GM18858 (cell line): ENCODE measurements around the gene MRPL20.
"Not testable (repeated sequence)": the region's sequence is repeated elsewhere in the genome, so short reads cannot be mapped to it uniquely, and the experiment has no call there.

ENCODE experiments used
- ATAC-seq: cut with Tn5 transposase; IDR thresholded peaks from one replicate; pipeline ENCODE4 v1.9.1; 2021; ENCODE audit not compliant: unreplicated experiment

The MRPL20 gene

DNA sequence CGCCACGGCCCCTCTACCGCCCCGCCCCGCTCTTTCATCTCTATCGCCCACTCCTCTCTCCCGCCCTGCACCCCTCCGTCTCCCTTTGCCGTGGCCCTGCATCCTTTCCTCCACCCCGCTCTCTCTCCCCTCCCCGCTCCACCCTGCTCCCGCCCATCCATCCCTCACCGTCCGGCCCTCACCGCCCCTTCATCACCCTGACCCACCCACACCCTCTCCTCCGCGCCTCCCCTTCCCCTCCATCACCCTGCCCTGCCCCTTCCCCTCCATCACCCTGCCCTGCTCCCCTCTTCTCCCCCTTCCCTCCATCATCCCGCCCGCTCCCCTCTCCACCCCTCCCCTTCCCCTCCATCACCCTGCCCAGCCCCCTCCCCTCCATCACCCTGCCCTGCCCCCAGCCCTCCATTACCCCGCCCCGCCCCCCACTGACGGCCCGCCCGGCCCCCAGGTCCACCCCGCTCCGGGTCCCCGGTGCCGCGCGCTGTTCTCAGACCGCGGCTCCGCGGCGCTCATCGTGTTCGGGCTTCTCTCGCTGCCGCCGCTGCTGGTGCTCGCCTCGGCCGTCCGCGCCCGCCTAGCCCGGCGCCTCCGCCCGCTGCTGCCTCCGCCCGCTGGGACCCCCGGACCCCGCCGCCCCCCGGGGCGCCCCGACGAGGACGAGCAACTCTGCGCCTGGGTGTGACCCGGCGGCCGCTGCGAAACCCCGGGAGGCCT lies 20.2 kb upstream of the MRPL20 start:
- ATAC-seq: no peak

GRCh38 chr1:1426496-1427105 lies 19.5 kb upstream of the MRPL20 start:
- ATAC-seq: no peak

- no peak for ATAC-seq
Measured at GRCh38 chr1:1425753-1426495, 18.8 kb upstream of the MRPL20 start.

GRCh38 chr1:1425426-1425752 lies 18.3 kb upstream of the MRPL20 start:
- ATAC-seq: no peak

- no peak for ATAC-seq
Measured at GRCh38 chr1:1424707-1425106, 17.6 kb upstream of the MRPL20 start.

GRCh38 chr1:1423245-1423597 lies 16.1 kb upstream of the MRPL20 start:
- ATAC-seq: no peak

DNA sequence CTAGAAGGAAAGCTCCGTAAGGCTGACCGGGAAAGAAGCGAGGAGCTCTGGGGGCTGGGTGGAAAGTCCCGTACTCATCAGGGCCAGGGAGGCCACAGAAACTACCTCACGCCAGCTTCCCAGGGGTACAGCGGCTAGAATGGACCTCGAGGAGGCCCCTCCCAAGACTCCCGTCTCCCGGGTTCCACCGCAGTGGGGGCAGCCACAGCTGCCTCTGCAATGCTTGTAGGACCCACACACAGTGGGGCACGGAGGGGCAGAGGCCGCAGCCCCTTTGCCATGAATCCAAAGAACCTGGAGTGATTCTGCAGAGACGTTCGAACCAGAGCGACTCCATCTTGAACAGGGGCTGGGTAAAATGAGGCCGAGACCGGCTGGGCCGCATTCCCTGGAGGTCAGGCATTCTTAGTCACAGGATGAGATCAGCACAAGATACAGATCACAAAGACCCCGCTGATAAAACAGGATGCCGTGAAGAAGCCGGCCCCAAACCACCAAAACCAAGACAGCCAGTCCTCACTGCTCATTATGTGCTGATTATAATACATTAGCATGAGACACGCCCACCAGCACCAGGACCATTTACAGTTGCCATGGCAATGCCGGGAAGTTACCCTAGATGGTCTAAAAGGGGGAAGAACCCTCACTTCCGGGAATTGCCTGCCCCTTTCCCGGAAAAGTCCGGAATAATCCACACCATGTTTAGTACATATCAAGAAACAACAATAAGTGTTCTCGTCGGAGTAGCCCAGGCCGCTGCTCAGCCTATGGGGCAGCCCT lies 15.6 kb upstream of the MRPL20 start:
- no peak for ATAC-seq

- no peak for ATAC-seq
Measured at GRCh38 chr1:1421907-1422464, 14.9 kb upstream of the MRPL20 start.

DNA sequence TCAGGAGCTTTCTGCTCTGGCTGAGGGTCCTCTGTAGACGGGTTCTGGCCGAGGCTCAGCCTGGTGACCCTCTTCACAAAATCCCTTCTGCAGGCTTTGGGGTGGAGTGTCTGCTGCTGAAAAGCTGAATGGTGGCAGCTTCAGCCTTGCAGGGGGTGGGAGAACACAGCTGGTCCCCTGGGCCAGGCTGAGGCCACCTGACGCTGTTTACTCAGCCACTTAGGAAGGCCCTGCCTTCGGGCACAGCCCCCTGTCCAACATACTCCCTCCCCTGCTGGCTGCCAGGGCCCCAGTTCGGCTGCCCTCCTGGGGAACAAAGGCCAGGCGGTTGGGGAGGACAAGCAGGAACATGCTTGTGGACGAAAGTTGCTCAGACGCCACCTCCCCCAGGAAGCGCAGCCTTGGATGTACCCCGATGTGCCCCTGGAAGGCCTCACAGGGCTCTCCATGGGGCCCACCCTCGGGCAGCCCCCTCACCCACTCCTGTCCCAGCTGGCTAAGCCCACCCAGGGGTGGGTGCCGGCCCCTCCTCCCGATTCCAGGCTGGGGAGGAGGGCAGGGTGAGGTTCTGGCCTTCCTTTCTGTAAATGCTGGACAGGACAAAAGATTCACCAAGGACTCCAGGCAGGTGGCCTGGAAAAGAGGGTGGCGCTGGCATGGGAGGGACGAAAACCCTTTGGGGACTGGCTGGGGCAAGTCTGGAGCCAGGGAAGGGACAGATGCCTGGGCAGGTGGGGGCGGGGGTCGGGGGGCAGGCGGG lies 14.2 kb upstream of the MRPL20 start, which contains the start of gene ANKRD65:
ANKRD65 (minus strand) TSS at position 130 of the 760 bp plus-strand sequence. CDS start 271 bp downstream, outside the sequence.
- no peak for ATAC-seq

GRCh38 chr1:1420654-1421141 lies 13.6 kb upstream of the MRPL20 start:
- ATAC-seq: no peak

DNA sequence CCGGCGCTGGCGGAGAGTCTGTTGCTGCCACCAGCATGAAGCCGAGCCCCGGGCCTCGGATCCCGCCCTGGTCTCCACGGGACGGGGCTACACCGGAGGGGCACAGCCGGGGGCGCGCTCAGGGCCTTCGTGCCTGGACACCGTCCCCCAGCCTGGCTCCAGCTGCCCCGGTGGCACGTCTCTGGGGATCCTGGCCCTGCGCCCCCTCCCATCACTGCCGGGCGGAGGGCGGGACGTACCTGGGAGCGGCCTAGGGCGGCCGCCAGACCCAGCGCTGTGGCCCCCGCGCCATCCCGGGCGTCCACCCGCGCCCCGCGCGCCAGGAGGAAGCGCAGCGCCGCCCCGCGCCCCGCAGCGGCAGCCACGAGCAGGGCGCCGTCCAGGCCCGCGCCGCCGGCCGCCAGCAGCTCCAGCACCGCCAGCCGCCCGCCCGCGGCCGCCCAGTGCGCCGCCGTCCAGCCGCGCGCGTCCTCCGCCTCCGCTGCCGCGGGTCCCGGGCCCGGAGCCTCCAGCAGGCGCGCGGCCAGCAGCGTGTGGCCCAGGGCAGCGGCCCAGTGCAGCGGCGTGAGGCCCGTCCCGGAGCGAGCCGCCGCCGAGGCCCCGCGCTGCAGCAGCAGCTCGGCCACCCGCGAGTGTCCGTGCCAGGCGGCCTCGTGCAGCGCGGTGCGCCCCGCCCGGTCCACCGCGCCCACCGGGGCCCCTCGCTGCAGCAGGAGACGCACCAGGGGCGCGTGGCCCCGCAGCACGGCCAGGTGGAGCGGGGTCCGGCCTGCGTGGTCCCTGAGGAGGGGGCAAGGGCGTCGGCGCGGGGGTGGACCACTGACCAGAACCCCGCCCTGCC lies 12.9 kb upstream of the MRPL20 start:
- ATAC-seq: no peak

- ATAC-seq: no peak
Measured at GRCh38 chr1:1419363-1419812, 12.3 kb upstream of the MRPL20 start.

DNA sequence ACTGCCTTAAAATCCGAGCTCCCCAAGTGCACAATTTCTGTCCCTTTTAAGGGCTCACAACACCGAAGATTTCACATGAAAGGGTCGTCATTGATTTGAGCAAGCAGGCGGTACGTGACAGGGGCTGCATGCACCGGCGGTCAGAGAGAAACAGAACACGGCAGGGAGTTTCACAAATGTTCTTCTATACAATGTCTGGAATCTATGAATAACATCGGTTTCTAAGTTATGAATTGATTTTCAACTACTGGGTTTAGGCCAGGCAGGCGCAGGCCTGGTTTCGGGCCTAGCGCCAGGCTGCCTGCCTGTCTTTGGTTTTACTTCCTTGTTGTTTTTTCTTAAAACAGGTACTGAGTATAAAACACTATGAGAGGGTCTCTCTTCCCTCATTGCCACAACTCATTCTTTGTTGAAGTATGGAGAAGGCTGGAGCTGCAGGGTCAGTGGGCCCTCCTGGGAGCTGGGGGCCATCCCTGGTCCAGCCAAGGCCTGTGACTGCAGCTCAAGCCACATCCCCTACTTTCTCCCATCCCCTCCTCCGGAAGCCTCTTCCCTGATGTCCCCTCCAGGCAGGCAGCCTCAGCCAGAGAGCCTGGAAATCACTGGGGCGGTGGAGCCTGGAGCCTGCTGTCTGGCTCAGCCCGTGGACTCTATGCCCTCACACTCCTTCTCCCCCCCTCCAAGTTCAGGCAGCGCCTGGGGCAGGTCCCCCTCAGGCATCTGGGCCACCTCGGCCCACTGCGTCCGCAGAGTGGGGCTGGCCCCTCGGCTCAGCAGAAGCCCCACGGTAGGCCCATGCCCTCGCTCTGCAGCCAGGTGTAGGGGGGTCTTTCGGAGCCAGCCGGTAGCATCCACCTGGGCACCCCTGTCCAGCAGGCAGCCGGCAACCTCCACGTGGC lies 11.6 kb upstream of the MRPL20 start:
- no peak for ATAC-seq

- not testable (repeated sequence) for ATAC-seq
Measured at GRCh38 chr1:1417825-1418463, 10.9 kb upstream of the MRPL20 start.

- not testable (repeated sequence) for ATAC-seq
Measured at GRCh38 chr1:1417396-1417795, 10.3 kb upstream of the MRPL20 start.

DNA sequence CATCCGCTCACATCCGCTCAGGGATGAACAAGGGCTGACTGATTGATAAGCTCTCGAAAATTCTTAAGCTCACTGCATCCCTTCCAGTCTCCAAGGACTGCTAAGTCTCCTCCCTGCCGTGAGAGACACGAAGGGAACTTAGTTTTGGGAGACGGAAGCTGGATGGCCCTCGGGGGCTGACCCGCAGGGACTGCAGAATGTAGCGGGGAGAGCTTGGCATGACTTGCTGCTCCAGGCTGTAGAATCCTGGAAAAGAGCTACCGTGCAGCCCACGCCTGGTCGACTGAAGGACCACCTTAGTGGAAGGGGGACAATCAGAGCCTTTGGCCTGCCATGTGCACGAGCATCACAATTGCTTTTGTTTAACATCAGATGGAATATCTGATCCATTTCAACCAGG lies 8.7 kb upstream of the MRPL20 start:
- ATAC-seq: no peak

- not testable (repeated sequence) for ATAC-seq
Measured at GRCh38 chr1:1412311-1412902, 5.3 kb upstream of the MRPL20 start.
